OCI-LY3 (cell line): ENCODE data around the gene NRG2.

Source experiments
- CTCF ChIP-seq: fragments of 200-600, 300-600 bp; sonication (generic); IDR thresholded peaks from 2 replicates; pipeline ENCODE4 v1.5.1; 2014; ENCODE audit warnings: antibody characterized with exemption, low read length, low read depth
- EZH2phosphoT487 ChIP-seq: fragments of 200-600 bp; shearing (Covaris generic); IDR thresholded peaks from 2 replicates; pipeline ENCODE4 v1.6.1; 2018; ENCODE audit warnings: antibody characterized with exemption, mixed run types, low read depth

- TF ChIP-seq CTCF: no peak
- no peak for TF ChIP-seq EZH2phosphoT487
Observed at GRCh38 chr5:139855451-139855850, 187.6 kb downstream of the NRG2 start.
